ENCODE results near the gene G0S2.

DNA sequence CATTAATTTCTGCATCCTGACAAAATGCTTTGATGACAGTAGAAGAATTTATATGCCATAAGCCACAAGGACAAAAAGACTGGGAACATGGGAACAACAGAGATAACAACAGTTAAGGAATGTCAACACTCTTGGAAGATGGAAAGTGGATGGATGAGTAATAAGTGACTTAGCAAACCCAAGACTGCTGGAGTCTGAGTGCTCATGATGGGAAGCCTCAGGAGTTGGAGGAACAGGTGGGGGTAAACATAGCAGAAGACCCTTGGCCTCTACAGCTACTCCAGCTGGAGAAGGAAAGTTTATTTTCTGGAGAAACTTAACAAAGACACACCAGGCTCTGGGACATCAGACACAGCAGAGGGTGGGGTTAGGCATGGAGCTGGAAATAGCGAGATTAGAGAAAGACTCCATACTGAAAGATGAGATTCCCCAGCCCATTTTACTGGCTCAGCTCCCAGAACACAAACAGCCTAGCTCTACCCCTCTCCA, 13.6 kb downstream of the G0S2 start:
- TF ChIP-seq MXI1 (IDR thresholded peaks at IDR 0.05; ENCODE audit: low read depth, low read length) (no peak), EZH2phosphoT487 (IDR thresholded peaks at IDR 0.05; ENCODE audit: borderline replicate concordance, low read depth) (no peak), TAF1 (IDR thresholded peaks at IDR 0.05; ENCODE audit: borderline replicate concordance, low read depth, low read length) (no peak), NRF1 (IDR thresholded peaks at IDR 0.05; ENCODE audit: low read depth, low read length) (no peak)
- TF ChIP-seq, protein P1, sequence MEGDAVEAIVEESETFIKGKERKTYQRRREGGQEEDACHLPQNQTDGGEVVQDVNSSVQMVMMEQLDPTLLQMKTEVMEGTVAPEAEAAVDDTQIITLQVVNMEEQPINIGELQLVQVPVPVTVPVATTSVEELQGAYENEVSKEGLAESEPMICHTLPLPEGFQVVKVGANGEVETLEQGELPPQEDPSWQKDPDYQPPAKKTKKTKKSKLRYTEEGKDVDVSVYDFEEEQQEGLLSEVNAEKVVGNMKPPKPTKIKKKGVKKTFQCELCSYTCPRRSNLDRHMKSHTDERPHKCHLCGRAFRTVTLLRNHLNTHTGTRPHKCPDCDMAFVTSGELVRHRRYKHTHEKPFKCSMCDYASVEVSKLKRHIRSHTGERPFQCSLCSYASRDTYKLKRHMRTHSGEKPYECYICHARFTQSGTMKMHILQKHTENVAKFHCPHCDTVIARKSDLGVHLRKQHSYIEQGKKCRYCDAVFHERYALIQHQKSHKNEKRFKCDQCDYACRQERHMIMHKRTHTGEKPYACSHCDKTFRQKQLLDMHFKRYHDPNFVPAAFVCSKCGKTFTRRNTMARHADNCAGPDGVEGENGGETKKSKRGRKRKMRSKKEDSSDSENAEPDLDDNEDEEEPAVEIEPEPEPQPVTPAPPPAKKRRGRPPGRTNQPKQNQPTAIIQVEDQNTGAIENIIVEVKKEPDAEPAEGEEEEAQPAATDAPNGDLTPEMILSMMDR (IDR thresholded peaks at IDR 0.05): no peak
- TF ChIP-seq, protein P2, sequence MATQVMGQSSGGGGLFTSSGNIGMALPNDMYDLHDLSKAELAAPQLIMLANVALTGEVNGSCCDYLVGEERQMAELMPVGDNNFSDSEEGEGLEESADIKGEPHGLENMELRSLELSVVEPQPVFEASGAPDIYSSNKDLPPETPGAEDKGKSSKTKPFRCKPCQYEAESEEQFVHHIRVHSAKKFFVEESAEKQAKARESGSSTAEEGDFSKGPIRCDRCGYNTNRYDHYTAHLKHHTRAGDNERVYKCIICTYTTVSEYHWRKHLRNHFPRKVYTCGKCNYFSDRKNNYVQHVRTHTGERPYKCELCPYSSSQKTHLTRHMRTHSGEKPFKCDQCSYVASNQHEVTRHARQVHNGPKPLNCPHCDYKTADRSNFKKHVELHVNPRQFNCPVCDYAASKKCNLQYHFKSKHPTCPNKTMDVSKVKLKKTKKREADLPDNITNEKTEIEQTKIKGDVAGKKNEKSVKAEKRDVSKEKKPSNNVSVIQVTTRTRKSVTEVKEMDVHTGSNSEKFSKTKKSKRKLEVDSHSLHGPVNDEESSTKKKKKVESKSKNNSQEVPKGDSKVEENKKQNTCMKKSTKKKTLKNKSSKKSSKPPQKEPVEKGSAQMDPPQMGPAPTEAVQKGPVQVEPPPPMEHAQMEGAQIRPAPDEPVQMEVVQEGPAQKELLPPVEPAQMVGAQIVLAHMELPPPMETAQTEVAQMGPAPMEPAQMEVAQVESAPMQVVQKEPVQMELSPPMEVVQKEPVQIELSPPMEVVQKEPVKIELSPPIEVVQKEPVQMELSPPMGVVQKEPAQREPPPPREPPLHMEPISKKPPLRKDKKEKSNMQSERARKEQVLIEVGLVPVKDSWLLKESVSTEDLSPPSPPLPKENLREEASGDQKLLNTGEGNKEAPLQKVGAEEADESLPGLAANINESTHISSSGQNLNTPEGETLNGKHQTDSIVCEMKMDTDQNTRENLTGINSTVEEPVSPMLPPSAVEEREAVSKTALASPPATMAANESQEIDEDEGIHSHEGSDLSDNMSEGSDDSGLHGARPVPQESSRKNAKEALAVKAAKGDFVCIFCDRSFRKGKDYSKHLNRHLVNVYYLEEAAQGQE (IDR thresholded peaks at IDR 0.05; ENCODE audit: low read depth, low read length): no peak

Measured in SK-N-SH (cell line).